CD4-positive, alpha-beta T cell (primary cell): Measurements from ENCODE around the gene PLEKHH3. TPM values are rescaled to one million over a fixed set of nuclear protein-coding genes. Genes with fewer than 3 reads are reported as not detected.

Experiments used
- ATAC-seq: fragments of 200-7000 bp; cut with Tn5 transposase; one replicate; pipeline ENCODE4 v1.10.0; 2022; ENCODE audit warnings: mild to moderate bottlenecking; ENCODE audit not compliant: poor library complexity
- CTCF ChIA-PET: fragments of 350-600 bp; sonication (Branson Sonifier 250); formaldehyde crosslinking; loops from one replicate; lab custom pipeline; 2021; ENCODE audit warnings: antibody characterized with exemption, inconsistent platforms; lab: Charles Lee
- POLR2A ChIA-PET: fragments of 350-600 bp; sonication (Branson Sonifier 250); formaldehyde crosslinking; loops from one replicate; lab custom pipeline; 2021; ENCODE audit warnings: antibody characterized with exemption, inconsistent platforms; lab: Charles Lee
- DNase-seq, 14 experiments: peaks; one replicate each; pipeline ENCODE4 v3.0.0-alpha.2; 2013 to 2020; ENCODE audit warnings: mixed read lengths in 2 of 14
- H3K27ac ChIP-seq, 2 donors: one replicate each; pipeline versions ENCODE4 v1.5.1 to v1.7.0; 2013; ENCODE audit warnings: low read length in 2 of 2, low read depth in 1 of 2, mild to moderate bottlenecking in 1 of 2
- H3K27me3 ChIP-seq, 2 experiments: 1 replicate in 1 of 2; 2 replicates in 1 of 2; pipeline versions ENCODE4 v1.6.1 to v1.7.0; 2013; ENCODE audit warnings: low read length in 2 of 2, control low read depth in 1 of 2, mild to moderate bottlenecking in 1 of 2, moderate library complexity in 1 of 2; ENCODE audit not compliant: insufficient read depth in 2 of 2, control insufficient read depth in 1 of 2
- H3K36me3 ChIP-seq: one replicate; pipeline ENCODE4 v1.6.1; 2013; ENCODE audit warnings: low read length, control low read depth; ENCODE audit not compliant: insufficient read depth
- H3K4me1 ChIP-seq: one replicate; pipeline ENCODE4 v1.6.1; 2013; ENCODE audit warnings: low read length, control low read depth; ENCODE audit not compliant: insufficient read depth
- H3K4me3 ChIP-seq: one replicate; pipeline ENCODE4 v1.5.1; 2013; ENCODE audit warnings: mild to moderate bottlenecking, low read length, moderate library complexity
- H3K9me3 ChIP-seq, 2 experiments: 1 replicate in 1 of 2; 2 replicates in 1 of 2; pipeline versions ENCODE4 v1.6.1 to v1.7.0; 2013; ENCODE audit warnings: low read length in 2 of 2, mild to moderate bottlenecking in 2 of 2, control low read depth in 1 of 2, moderate library complexity in 1 of 2; ENCODE audit not compliant: control insufficient read depth in 1 of 2, insufficient read depth in 1 of 2
- H3K27ac Mint-ChIP-seq: one replicate; pipeline ENCODE4 v1.8.0; 2020; ENCODE audit warnings: mixed read lengths
- H3K27me3 Mint-ChIP-seq: one replicate; pipeline ENCODE4 v1.8.0; 2021; ENCODE audit warnings: mixed read lengths
- H3K36me3 Mint-ChIP-seq: one replicate; pipeline ENCODE4 v1.8.0; 2021; ENCODE audit warnings: low read depth, mixed read lengths
- H3K4me1 Mint-ChIP-seq: one replicate; pipeline ENCODE4 v1.8.0; 2021; ENCODE audit warnings: low read depth, mixed read lengths
- H3K4me3 Mint-ChIP-seq: one replicate; pipeline ENCODE4 v1.8.0; 2020; ENCODE audit warnings: mild to moderate bottlenecking, mixed read lengths
- H3K9me3 Mint-ChIP-seq: one replicate; pipeline ENCODE4 v1.8.0; 2020; ENCODE audit warnings: mixed read lengths
- intact Hi-C, 2 experiments: fragments of 100-400 bp; cut with DNase I in 1 of 2; cut with micrococcal nuclease in 1 of 2; formaldehyde crosslinking; loops; one replicate each; pipeline versions ENCODE4 v1.15.1 to v1.9.0; 2023 to 2025; cut with DNase I, micrococcal nuclease
- total RNA-seq, 174 experiments: library from RNA in 2 of 174; stranded (reverse) in 2 of 174; gene quantifications; one replicate each; pipeline ENCODE4 v1.2.3 and lab custom pipeline; 2021 to 2026
- TF ChIP-seq, protein P1 (sequence below): fragments of 200-600 bp; IDR thresholded peaks from one replicate; pipeline ENCODE4 v1.8.0; 2022; ENCODE audit warnings: antibody characterized with exemption, mild to moderate bottlenecking

Gene PLEKHH3
- total RNA-seq, 2 experiments from 2014 or later, result 0.60 to 1.1 TPM

- POLR2A ChIA-PET, result no interaction called here
- CTCF ChIA-PET, result no interaction called here
- Histone ChIP-seq H3K27me3 (no peaks in the 10 kb centered on the region), H3K27ac (no peak overlapping the region), H3K4me1 (peaks cover 39% of the 10 kb centered on the region), H3K4me3 (no peak overlapping the region), H3K36me3 (peaks cover 68% of the 10 kb centered on the region), H3K9me3 (no peaks in the 10 kb centered on the region)
- Mint-ChIP-seq H3K36me3 (peaks cover 78% of the 10 kb centered on the region), H3K27ac (no peak overlapping the region), H3K27me3 (no peaks in the 10 kb centered on the region), H3K9me3 (no peaks in the 10 kb centered on the region), H3K4me3 (no peak overlapping the region), H3K4me1 (peaks cover 22% of the 10 kb centered on the region)
- intact Hi-C loops, result no loop called here
- TF ChIP-seq, protein P1, sequence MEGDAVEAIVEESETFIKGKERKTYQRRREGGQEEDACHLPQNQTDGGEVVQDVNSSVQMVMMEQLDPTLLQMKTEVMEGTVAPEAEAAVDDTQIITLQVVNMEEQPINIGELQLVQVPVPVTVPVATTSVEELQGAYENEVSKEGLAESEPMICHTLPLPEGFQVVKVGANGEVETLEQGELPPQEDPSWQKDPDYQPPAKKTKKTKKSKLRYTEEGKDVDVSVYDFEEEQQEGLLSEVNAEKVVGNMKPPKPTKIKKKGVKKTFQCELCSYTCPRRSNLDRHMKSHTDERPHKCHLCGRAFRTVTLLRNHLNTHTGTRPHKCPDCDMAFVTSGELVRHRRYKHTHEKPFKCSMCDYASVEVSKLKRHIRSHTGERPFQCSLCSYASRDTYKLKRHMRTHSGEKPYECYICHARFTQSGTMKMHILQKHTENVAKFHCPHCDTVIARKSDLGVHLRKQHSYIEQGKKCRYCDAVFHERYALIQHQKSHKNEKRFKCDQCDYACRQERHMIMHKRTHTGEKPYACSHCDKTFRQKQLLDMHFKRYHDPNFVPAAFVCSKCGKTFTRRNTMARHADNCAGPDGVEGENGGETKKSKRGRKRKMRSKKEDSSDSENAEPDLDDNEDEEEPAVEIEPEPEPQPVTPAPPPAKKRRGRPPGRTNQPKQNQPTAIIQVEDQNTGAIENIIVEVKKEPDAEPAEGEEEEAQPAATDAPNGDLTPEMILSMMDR, result no peak
- DNase-seq, result no peak
- no peak for ATAC-seq
Measured at GRCh38 chr17:42702446-42702845, 25.7 kb upstream of the PLEKHH3 start.

- peaks cover 22% of the 10 kb centered on the region for H3K4me1 ChIP-seq
- peaks cover 58% of the 10 kb centered on the region for H3K36me3 ChIP-seq
- TF ChIP-seq, protein P1, result no peak
- Mint-ChIP-seq H3K36me3 (peaks cover 65% of the 10 kb centered on the region), H3K27ac (no peak overlapping the region), H3K4me1 (peaks cover 8% of the 10 kb centered on the region), H3K27me3 (no peaks in the 10 kb centered on the region), H3K9me3 (no peaks in the 10 kb centered on the region), H3K4me3 (no peak overlapping the region)
- no peaks in the 10 kb centered on the region for H3K27me3 ChIP-seq
- ATAC-seq (no peak), DNase-seq (no peak)
- ChIA-PET CTCF (no interaction called here), POLR2A (no interaction called here)
- no peaks in the 10 kb centered on the region for H3K9me3 ChIP-seq
- no peak overlapping the region for H3K27ac ChIP-seq
- no peak overlapping the region for H3K4me3 ChIP-seq
- intact Hi-C loops, result no loop called here
Measured at GRCh38 chr17:42700586-42701289, 23.9 kb upstream of the PLEKHH3 start.

DNA sequence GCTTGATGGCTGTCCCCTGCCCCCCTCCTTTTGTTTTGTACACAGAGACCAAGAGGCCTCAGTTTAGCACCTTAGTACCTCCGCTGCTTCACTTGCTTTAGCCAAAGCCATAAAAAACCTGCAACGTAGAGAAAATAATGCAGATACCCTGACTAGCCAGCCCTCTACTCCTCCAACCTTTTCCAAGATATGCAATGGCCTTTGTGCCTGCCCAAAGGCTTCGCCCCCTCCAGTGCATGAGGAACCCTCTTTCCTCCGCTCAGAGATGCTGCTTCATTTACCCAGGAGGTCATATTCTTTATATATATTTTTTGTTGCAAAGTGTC is 22.6 kb upstream of the PLEKHH3 start:
- H3K27ac Mint-ChIP-seq, result no peak overlapping the region
- CTCF ChIA-PET, result no interaction called here
- intact Hi-C loops, result no loop called here

More for the DNA sequence above, 22.6 kb upstream of the PLEKHH3 start:
- Histone ChIP-seq H3K4me3 (no peak overlapping the region), H3K27ac (no peak overlapping the region), H3K4me1 (peaks cover 9% of the 10 kb centered on the region), H3K36me3 (peaks cover 49% of the 10 kb centered on the region), H3K27me3 (no peaks in the 10 kb centered on the region), H3K9me3 (no peaks in the 10 kb centered on the region)
- H3K36me3 Mint-ChIP-seq, result peaks cover 53% of the 10 kb centered on the region
- H3K27me3 Mint-ChIP-seq, result no peaks in the 10 kb centered on the region
- TF ChIP-seq, protein P1, result no peak
- H3K4me1 Mint-ChIP-seq, result peaks cover under 1% of the 10 kb centered on the region
- H3K4me3 Mint-ChIP-seq, result no peak overlapping the region
- no peaks in the 10 kb centered on the region for H3K9me3 Mint-ChIP-seq
- ATAC-seq (no peak), DNase-seq (no peak)
- POLR2A ChIA-PET, result no interaction called here
